Chondrocyte (in vitro differentiated cells): Measurements from ENCODE around the gene INPP5F. TPM values are rescaled to one million over a fixed set of nuclear protein-coding genes. Genes with fewer than 3 reads are reported as not detected.

ENCODE experiments used
- DNase-seq: peaks from one replicate; pipeline ENCODE4 v3.0.0; 2021; ENCODE audit warnings: mixed read lengths, low spot score
- H3K27ac Mint-ChIP-seq: one replicate; pipeline ENCODE4 v1.8.0; 2021; ENCODE audit warnings: mild to moderate bottlenecking, moderate library complexity, mixed read lengths; ENCODE audit not compliant: unreplicated experiment
- H3K27me3 Mint-ChIP-seq: 2 replicates; pipeline ENCODE4 v1.8.0; 2021; ENCODE audit warnings: low read depth, mixed read lengths
- H3K36me3 Mint-ChIP-seq: 2 replicates; pipeline ENCODE4 v1.8.0; 2021; ENCODE audit warnings: low read depth, mixed read lengths
- H3K4me1 Mint-ChIP-seq: 2 replicates; pipeline ENCODE4 v1.8.0; 2021; ENCODE audit warnings: low read depth, mild to moderate bottlenecking, mixed read lengths
- H3K4me3 Mint-ChIP-seq: one replicate; pipeline ENCODE4 v1.8.0; 2021; ENCODE audit warnings: mild to moderate bottlenecking, moderate library complexity, mixed read lengths; ENCODE audit not compliant: unreplicated experiment
- H3K9me3 Mint-ChIP-seq: 2 replicates; pipeline ENCODE4 v1.8.0; 2021; ENCODE audit warnings: low read depth, mixed read lengths
- CTCF ChIP-seq: fragments of 200-600 bp; sonication (generic); IDR thresholded peaks from 2 replicates; pipeline ENCODE4 v1.5.0; 2021; ENCODE audit warnings: antibody characterized with exemption, mild to moderate bottlenecking, moderate library complexity
- total RNA-seq: library from RNA; stranded (reverse); gene quantifications from 3 replicates; pipeline ENCODE4 v1.2.1, GENCODE V29; 2021

INPP5F gene
- total RNA-seq, 1 donor from 2014 or later, result 56.4 TPM

GRCh38 chr10:119834188-119834587 lies 108.3 kb downstream of the INPP5F start:
- Mint-ChIP-seq H3K27ac (no peak overlapping the region), H3K27me3 (no peaks in the 10 kb centered on the region), H3K4me1 (peaks cover 7% of the 10 kb centered on the region), H3K9me3 (no peaks in the 10 kb centered on the region), H3K4me3 (no peak overlapping the region), H3K36me3 (peaks cover 56% of the 10 kb centered on the region)
- DNase-seq, result no peak
- no peak for TF ChIP-seq CTCF

DNA sequence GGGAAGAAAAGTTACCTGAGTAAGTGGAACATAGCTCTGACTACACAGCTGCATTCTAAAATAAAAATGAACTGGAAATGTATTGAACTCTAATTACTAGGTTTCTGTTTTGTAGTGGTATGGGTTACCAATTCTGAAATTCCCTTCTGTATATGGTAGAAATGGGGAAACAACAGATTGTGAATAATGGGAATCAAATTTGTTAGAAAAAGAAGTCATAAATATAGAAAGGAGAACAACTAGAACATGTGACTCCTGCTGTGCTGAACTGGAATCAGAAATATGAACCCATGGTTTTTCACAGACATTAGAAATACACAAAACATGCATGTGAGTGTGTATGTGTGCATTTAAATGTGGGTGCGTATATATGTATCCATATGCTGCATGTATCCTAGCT lies 119.8 kb downstream of the INPP5F start:
- no peak for TF ChIP-seq CTCF
- Mint-ChIP-seq H3K27ac (no peak overlapping the region), H3K27me3 (no peaks in the 10 kb centered on the region), H3K4me3 (no peak overlapping the region), H3K36me3 (peaks cover 40% of the 10 kb centered on the region), H3K9me3 (no peaks in the 10 kb centered on the region), H3K4me1 (peaks cover 23% of the 10 kb centered on the region)
- no peak for DNase-seq

DNA sequence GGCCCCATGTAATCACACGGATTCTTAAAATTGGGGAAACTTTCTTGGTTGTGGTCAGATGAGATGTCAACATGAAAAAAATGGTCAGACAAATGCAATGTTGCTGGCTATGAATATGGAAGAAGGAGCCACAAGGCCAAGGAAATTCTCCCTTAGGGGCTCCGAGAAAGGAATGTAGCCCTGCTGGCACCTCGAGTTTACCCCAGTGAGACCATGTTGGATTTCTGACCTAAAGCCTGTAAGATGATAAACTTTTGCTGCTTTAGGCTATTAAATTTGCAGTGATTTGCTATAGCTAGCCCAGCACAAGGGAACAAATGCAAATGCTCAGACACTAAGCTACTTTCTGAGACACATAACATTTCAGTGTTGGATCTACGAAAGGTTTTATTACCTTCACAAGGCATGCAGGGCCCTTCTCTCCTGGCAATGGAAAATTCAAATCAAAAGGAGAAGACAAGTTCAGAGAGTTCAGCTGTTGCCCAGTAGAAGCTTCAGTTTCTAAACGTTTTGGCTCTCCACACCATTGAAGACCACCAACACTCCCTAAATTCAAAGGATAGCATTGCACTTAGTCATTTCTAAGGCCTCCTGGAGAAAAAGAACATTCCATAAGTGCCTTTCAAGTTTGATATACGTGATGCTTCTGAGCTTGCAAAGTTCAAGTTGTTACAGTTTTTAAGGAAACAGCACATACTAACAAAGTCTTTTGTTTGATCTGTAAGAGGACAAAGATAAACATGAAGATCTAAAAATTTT lies 123.4 kb downstream of the INPP5F start:
- no peaks in the 10 kb centered on the region for H3K9me3 Mint-ChIP-seq
- DNase-seq, result no peak
- peaks cover 23% of the 10 kb centered on the region for H3K4me1 Mint-ChIP-seq
- TF ChIP-seq CTCF, result no peak
- peaks cover 25% of the 10 kb centered on the region for H3K36me3 Mint-ChIP-seq
- no peak overlapping the region for H3K4me3 Mint-ChIP-seq
- H3K27ac Mint-ChIP-seq, result peak overlapping the region; percentile 82
- H3K27me3 Mint-ChIP-seq, result no peaks in the 10 kb centered on the region

DNA sequence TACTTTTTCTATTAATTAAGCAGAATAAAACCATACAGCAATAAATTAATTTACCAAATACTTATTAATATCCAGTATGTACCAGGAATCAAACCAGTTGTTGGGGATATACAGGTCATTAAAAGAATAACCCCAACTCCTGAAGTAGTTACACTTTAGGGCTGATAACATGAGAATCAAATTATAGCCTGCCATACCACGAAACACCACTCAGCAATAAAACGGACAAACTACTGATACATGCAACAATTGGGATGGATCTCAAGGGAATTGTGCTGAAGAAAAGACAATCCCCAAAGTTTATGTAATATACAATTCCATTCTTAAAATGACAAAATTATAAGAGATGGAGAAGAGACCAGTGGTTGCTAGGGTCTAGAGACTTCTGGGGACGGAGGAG lies 124.1 kb downstream of the INPP5F start:
- DNase-seq, result no peak
- Mint-ChIP-seq H3K4me3 (no peak overlapping the region), H3K36me3 (peaks cover 21% of the 10 kb centered on the region), H3K27me3 (no peaks in the 10 kb centered on the region), H3K27ac (peak overlapping the region; percentile 82), H3K4me1 (peaks cover 23% of the 10 kb centered on the region), H3K9me3 (no peaks in the 10 kb centered on the region)
- no peak for TF ChIP-seq CTCF

GRCh38 chr10:119852277-119852676 lies 126.4 kb downstream of the INPP5F start:
- H3K4me3 Mint-ChIP-seq, result no peak overlapping the region
- H3K36me3 Mint-ChIP-seq, result peaks cover 19% of the 10 kb centered on the region
- H3K27me3 Mint-ChIP-seq, result no peaks in the 10 kb centered on the region
- no peak for TF ChIP-seq CTCF
- DNase-seq, result no peak
- H3K4me1 Mint-ChIP-seq, result peaks cover 23% of the 10 kb centered on the region
- no peaks in the 10 kb centered on the region for H3K9me3 Mint-ChIP-seq
- no peak overlapping the region for H3K27ac Mint-ChIP-seq
